Hematopoietic multipotent progenitor cell (in vitro differentiated cells): ENCODE measurements around the gene SV2C. TPM values are rescaled to one million over a fixed set of nuclear protein-coding genes. Genes with fewer than 3 reads are reported as not detected.
"Not testable (repeated sequence)": the region's sequence is repeated elsewhere in the genome, so short reads cannot be mapped to it uniquely, and the experiment has no call there.

Source experiments
- DNase-seq, 3 donors: peaks; one replicate each; pipeline ENCODE4 v3.0.0-alpha.2; 2011 to 2015; ENCODE audit warnings: low read depth in 2 of 3, low spot score in 2 of 3
- total RNA-seq: library from RNA; depleted of rRNA; stranded (reverse); fragments of >200 nt; gene quantifications from one replicate; pipeline ENCODE4 v1.2.3, GENCODE V29; 2012

SV2C gene
- total RNA-seq, 1 donor: under 0.01 TPM

- DNase-seq: no peak
Measured at GRCh38 chr5:76332611-76333205, 249.5 kb downstream of the SV2C start.

GRCh38 chr5:76333571-76333970 is 250.4 kb downstream of the SV2C start:
- DNase-seq: no peak

GRCh38 chr5:76334574-76334973 is 251.4 kb downstream of the SV2C start:
- DNase-seq: no peak

GRCh38 chr5:76335451-76335850 is 252.3 kb downstream of the SV2C start:
- DNase-seq: not testable (repeated sequence)

GRCh38 chr5:76336253-76336809 is 253.1 kb downstream of the SV2C start:
- DNase-seq: not testable (repeated sequence)

- DNase-seq: peak; percentile 43 to 81 (median 69)
Measured at GRCh38 chr5:76337953-76338451, 254.8 kb downstream of the SV2C start.

- DNase-seq: no peak
Measured at GRCh38 chr5:76339919-76340318, 256.7 kb downstream of the SV2C start.

- peak in 1 of 3 donors; percentile 51 for DNase-seq
Measured at GRCh38 chr5:76341651-76342334, 258.6 kb downstream of the SV2C start.

GRCh38 chr5:76342474-76342873 is 259.3 kb downstream of the SV2C start:
- DNase-seq: no peak

- no peak for DNase-seq
Measured at GRCh38 chr5:76345582-76345981, 262.4 kb downstream of the SV2C start.

GRCh38 chr5:76351176-76351575 is 268.0 kb downstream of the SV2C start:
- DNase-seq: no peak

- DNase-seq: no peak
Measured at GRCh38 chr5:76351577-76351976, 268.4 kb downstream of the SV2C start.

GRCh38 chr5:76356887-76357286 is 273.7 kb downstream of the SV2C start:
- DNase-seq: no peak

- DNase-seq: peak in 2 of 3 donors; percentile 47 to 65
Measured at GRCh38 chr5:76363352-76364225, 280.4 kb downstream of the SV2C start.

GRCh38 chr5:76364226-76364589 is 281.0 kb downstream of the SV2C start:
- no peak for DNase-seq

- DNase-seq: peak in 1 of 3 donors; percentile 28
Measured at GRCh38 chr5:76365561-76365960, 282.4 kb downstream of the SV2C start.

GRCh38 chr5:76366596-76366995 is 283.4 kb downstream of the SV2C start:
- no peak for DNase-seq

- no peak for DNase-seq
Measured at GRCh38 chr5:76367623-76368371, 284.6 kb downstream of the SV2C start.

- no peak for DNase-seq
Measured at GRCh38 chr5:76368941-76369340, 285.8 kb downstream of the SV2C start.

GRCh38 chr5:76369668-76370067 is 286.5 kb downstream of the SV2C start:
- DNase-seq: not testable (repeated sequence)
